SK-N-SH (cell line): ENCODE measurements around the gene MCTP1. TPM values are rescaled to one million over a fixed set of nuclear protein-coding genes. Genes with fewer than 3 reads are reported as not detected.
A peak's percentile ranks its signal among the peaks of the same experiment; 100 is the strongest.

Experiments
- CTCF ChIA-PET: fragments of 300-600, 350-600 bp; formaldehyde crosslinking; extraction: SDS; loops from one replicate; lab custom pipeline; 2021; lab: Yijun Ruan, JAX
- POLR2A ChIA-PET: fragments of 350-600 bp; sonication (Branson Sonifier 250); formaldehyde crosslinking; extraction: SDS; loops from one replicate; lab custom pipeline; 2020; ENCODE audit warnings: antibody characterized with exemption, inconsistent platforms; lab: Yijun Ruan, JAX
- DNase-seq: peaks from one replicate; pipeline ENCODE4 v3.0.0; 2012
- H2AFZ ChIP-seq: fragments of 200-600 bp; sonication (generic); 2 replicates; pipeline ENCODE4 v1.8.1; 2016; ENCODE audit warnings: antibody characterized with exemption, mild to moderate bottlenecking, low read depth
- H3F3A ChIP-seq: fragments of 200-600 bp; sonication (generic); replicated peaks from 2 replicates; pipeline ENCODE3; 2016; ENCODE audit warnings: antibody characterized with exemption, mild to moderate bottlenecking; ENCODE audit not compliant: insufficient read depth
- H3K27ac ChIP-seq, 2 experiments: fragments of 200-500 bp in 1 of 2; fragments of 200-600 bp in 1 of 2; sonication (Bioruptor generic) in 1 of 2; sonication (generic), shearing (Covaris generic) in 1 of 2; 2 replicates each; pipeline versions ENCODE4 v1.5.1 to v1.6.1; 2014 to 2016; ENCODE audit warnings: low read depth in 2 of 2, inconsistent platforms in 1 of 2, low read length in 1 of 2, mild to moderate bottlenecking in 1 of 2, mixed read lengths in 1 of 2
- H3K27me3 ChIP-seq: fragments of 200-600 bp; sonication (generic), shearing (Covaris generic); 2 replicates; pipeline ENCODE4 v1.6.1; 2016; ENCODE audit warnings: mixed run types; ENCODE audit not compliant: insufficient read depth
- H3K36me3 ChIP-seq, 2 experiments: fragments of 200-500 bp in 1 of 2; fragments of 200-600 bp in 1 of 2; sonication (Bioruptor generic) in 1 of 2; sonication (generic) in 1 of 2; replicated peaks in 1 of 2; 2 replicates each; pipeline versions ENCODE3 to v1.5.1; 2014 to 2016; ENCODE audit warnings: low read length in 1 of 2, mild to moderate bottlenecking in 1 of 2; ENCODE audit not compliant: insufficient read depth in 2 of 2, control insufficient read depth in 1 of 2
- H3K4me1 ChIP-seq, 2 experiments: fragments of 200-500 bp in 1 of 2; fragments of 200-600 bp in 1 of 2; sonication (Bioruptor generic) in 1 of 2; sonication (generic), shearing (Covaris generic) in 1 of 2; 2 replicates each; pipeline versions ENCODE4 v1.5.1 to v1.6.1; 2014 to 2016; ENCODE audit warnings: low read depth in 1 of 2, low read length in 1 of 2, mixed run types in 1 of 2; ENCODE audit not compliant: insufficient read depth in 2 of 2, control insufficient read depth in 1 of 2
- H3K4me2 ChIP-seq: fragments of 200-600 bp; sonication (generic), shearing (Covaris generic); 2 replicates; pipeline ENCODE4 v1.6.1; 2017; ENCODE audit warnings: mixed run types
- H3K4me3 ChIP-seq, 2 experiments: fragments of 200-500 bp in 1 of 2; fragments of 200-600 bp in 1 of 2; sonication (Bioruptor generic) in 1 of 2; sonication (generic), shearing (Covaris generic) in 1 of 2; 2 replicates each; pipeline versions ENCODE4 v1.5.1 to v1.8.1; 2014 to 2016; ENCODE audit warnings: low read depth in 2 of 2, inconsistent platforms in 1 of 2, low read length in 1 of 2, mild to moderate bottlenecking in 1 of 2, mixed read lengths in 1 of 2, moderate library complexity in 1 of 2
- H3K79me2 ChIP-seq: fragments of 200-600 bp; sonication (generic); 2 replicates; pipeline ENCODE4 v1.8.1; 2017; ENCODE audit warnings: mild to moderate bottlenecking; ENCODE audit not compliant: insufficient read depth
- H3K9ac ChIP-seq: fragments of 200-600 bp; sonication (generic); 2 replicates; pipeline ENCODE4 v1.6.1; 2017; ENCODE audit warnings: mixed run types
- H3K9me2 ChIP-seq: fragments of 200-600 bp; sonication (generic); 2 replicates; pipeline ENCODE4 v1.6.1; 2017; ENCODE audit warnings: mixed run types
- H3K9me3 ChIP-seq: fragments of 200-600 bp; sonication (generic); 2 replicates; pipeline ENCODE4 v1.6.1; 2017; ENCODE audit warnings: mixed run types, mild to moderate bottlenecking, moderate library complexity
- H4K20me1 ChIP-seq: fragments of 200-600 bp; sonication (generic); 2 replicates; pipeline ENCODE4 v1.6.1; 2017; ENCODE audit warnings: mild to moderate bottlenecking, mixed run types; ENCODE audit not compliant: insufficient read depth
- EP300 ChIP-seq, 2 experiments: IDR thresholded peaks; 2 replicates each; pipeline versions ENCODE4 v1.4.0 to v1.6.1; 2012; ENCODE audit warnings: borderline replicate concordance in 1 of 2, low read depth in 1 of 2, low read length in 1 of 2
- EZH2phosphoT487 ChIP-seq: fragments of 200-600 bp; sonication (generic); IDR thresholded peaks from 2 replicates; pipeline ENCODE4 v1.6.1; 2017; ENCODE audit warnings: low read depth, mixed run types, mild to moderate bottlenecking, antibody characterized with exemption, moderate library complexity, borderline replicate concordance
- FOXJ3 ChIP-seq: sonication (generic); formaldehyde crosslinking; IDR thresholded peaks from 2 replicates; pipeline ENCODE4 v1.5.1; 2020; ENCODE audit warnings: mild to moderate bottlenecking, missing genetic modification reagents
- FOXM1 ChIP-seq: IDR thresholded peaks from 2 replicates; pipeline ENCODE4 v1.4.0; 2012; ENCODE audit warnings: low read depth, mild to moderate bottlenecking
- GABPA ChIP-seq: IDR thresholded peaks from 2 replicates; pipeline ENCODE4 v1.4.0; 2012; ENCODE audit warnings: low read depth, mild to moderate bottlenecking
- JUND ChIP-seq: IDR thresholded peaks from 2 replicates; pipeline ENCODE4 v1.4.0; 2012
- RCOR1 ChIP-seq: fragments of 150-350 bp; IDR thresholded peaks from 2 replicates; pipeline ENCODE4 v1.6.1; 2017; ENCODE audit warnings: antibody characterized with exemption, low read length
- SMC3 ChIP-seq: IDR thresholded peaks from 2 replicates; pipeline ENCODE4 v1.6.1; 2012; ENCODE audit warnings: low read depth, low read length, improper control_type of control experiment
- TEAD4 ChIP-seq: IDR thresholded peaks from 2 replicates; pipeline ENCODE4 v1.4.0; 2012; ENCODE audit warnings: mild to moderate bottlenecking, borderline replicate concordance; ENCODE audit not compliant: insufficient read depth
- WGBS: methylation state at CpG from one replicate; pipeline ENCODE4 v1.1.6; 2017; ENCODE audit warnings: low lambda C conversion rate; 5-methylcytosine and 5-hydroxymethylcytosine counted together
- polyA plus RNA-seq, 3 experiments: library from polyadenylated mRNA; depleted of rRNA; stranded (reverse); fragments of >200 nt; gene quantifications; 2 replicates each; pipeline ENCODE4 v1.2.3, GENCODE V29; 2012
- TF ChIP-seq, protein P1 (sequence below): IDR thresholded peaks from 2 replicates; pipeline ENCODE4 v1.6.1; 2012; ENCODE audit warnings: mild to moderate bottlenecking, low read depth, low read length, moderate library complexity
- TF ChIP-seq, protein P2 (sequence below): IDR thresholded peaks from 2 replicates; pipeline ENCODE4 v1.4.0; 2012; ENCODE audit warnings: low read depth
- TF ChIP-seq, protein P3 (sequence below): fragments of 150-350 bp; IDR thresholded peaks from 2 replicates; pipeline ENCODE4 v1.6.1; 2016; ENCODE audit warnings: mild to moderate bottlenecking, low read depth, low read length
- TF ChIP-seq, protein P4 (sequence below): fragments of 200-600 bp; sonication (generic); IDR thresholded peaks from 2 replicates; pipeline ENCODE4 v1.6.1; 2017; ENCODE audit warnings: antibody characterized with exemption, mild to moderate bottlenecking, moderate library complexity

MCTP1 gene
- polyA plus RNA-seq, 1 of the 3 experiments (the other 2 are of a cell fraction), result 0.53 TPM

DNA sequence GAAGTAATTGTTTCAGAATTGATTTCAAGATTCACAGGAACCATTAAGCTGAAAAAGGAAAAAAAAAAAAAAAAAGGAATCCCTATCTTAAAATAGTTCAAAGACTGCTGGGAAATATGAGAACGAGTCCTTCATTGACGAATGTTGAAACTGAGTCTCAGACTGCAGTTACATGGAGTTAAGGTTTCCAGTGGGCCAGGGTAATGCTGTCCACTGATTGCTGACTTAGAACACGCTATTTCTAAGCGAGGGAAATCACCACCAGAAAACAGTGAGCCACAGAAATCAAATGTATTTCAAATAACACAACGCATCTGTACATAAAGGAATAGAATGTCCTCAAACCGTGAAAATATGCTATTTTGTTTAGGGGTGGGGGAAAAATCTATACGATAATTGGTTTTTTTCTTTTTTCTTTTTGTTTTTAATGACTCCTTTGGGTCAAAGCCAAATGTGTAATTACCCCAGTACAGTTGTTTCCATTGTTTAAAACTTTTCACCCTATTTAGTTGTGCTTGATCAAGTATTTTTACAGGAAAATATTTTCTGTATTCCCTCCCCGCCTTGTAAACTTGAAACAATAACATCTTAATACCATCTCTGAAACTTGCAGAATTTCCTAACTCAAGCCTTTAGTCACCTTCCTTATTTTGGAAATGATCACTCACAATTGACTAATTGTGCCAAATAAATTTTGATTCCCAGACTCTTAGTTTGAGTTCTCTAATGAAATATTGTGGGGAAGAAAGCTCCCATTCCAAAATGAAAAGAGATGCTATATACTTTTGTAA, 208.3 kb downstream of the MCTP1 start:
- H3K9me3 ChIP-seq, result no peaks in the 10 kb centered on the region
- WGBS, result 36% methylated on average over 8 of the region's 8 CpGs
- no peaks in the 10 kb centered on the region for H3K36me3 ChIP-seq
- H3K27me3 ChIP-seq, result no peaks in the 10 kb centered on the region
- ChIA-PET POLR2A (no interaction called here), CTCF (interaction anchor here (1.4 kb wide), 1 partner anchor 108 kb away, joined by 4 read pairs; no protein-coding TSS in a partner anchor)
- H3K4me3 ChIP-seq, result no peak overlapping the region
- H3K9me2 ChIP-seq, result no peaks in the 10 kb centered on the region
- peak overlapping the region; percentile 68; the same call in 1 of the 2 replicates for H2AFZ ChIP-seq
- H3K9ac ChIP-seq, result no peak overlapping the region
- no peak overlapping the region for H3K4me2 ChIP-seq
- no peak for DNase-seq
- no peaks in the 10 kb centered on the region for H4K20me1 ChIP-seq
- TF ChIP-seq, protein P1, sequence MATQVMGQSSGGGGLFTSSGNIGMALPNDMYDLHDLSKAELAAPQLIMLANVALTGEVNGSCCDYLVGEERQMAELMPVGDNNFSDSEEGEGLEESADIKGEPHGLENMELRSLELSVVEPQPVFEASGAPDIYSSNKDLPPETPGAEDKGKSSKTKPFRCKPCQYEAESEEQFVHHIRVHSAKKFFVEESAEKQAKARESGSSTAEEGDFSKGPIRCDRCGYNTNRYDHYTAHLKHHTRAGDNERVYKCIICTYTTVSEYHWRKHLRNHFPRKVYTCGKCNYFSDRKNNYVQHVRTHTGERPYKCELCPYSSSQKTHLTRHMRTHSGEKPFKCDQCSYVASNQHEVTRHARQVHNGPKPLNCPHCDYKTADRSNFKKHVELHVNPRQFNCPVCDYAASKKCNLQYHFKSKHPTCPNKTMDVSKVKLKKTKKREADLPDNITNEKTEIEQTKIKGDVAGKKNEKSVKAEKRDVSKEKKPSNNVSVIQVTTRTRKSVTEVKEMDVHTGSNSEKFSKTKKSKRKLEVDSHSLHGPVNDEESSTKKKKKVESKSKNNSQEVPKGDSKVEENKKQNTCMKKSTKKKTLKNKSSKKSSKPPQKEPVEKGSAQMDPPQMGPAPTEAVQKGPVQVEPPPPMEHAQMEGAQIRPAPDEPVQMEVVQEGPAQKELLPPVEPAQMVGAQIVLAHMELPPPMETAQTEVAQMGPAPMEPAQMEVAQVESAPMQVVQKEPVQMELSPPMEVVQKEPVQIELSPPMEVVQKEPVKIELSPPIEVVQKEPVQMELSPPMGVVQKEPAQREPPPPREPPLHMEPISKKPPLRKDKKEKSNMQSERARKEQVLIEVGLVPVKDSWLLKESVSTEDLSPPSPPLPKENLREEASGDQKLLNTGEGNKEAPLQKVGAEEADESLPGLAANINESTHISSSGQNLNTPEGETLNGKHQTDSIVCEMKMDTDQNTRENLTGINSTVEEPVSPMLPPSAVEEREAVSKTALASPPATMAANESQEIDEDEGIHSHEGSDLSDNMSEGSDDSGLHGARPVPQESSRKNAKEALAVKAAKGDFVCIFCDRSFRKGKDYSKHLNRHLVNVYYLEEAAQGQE, result no peak
- TF ChIP-seq GABPA (no peak), TEAD4 (no peak), EZH2phosphoT487 (no peak), FOXJ3 (CRISPR knock-in tag) (no peak), RCOR1 (no peak), FOXM1 (no peak), SMC3 (no peak), JUND (no peak), EP300 (IDR thresholded peaks at IDR 0.05; ENCODE audit: borderline replicate concordance in 1 of 2, low read depth in 1 of 2, low read length in 1 of 2) (no peak)
- TF ChIP-seq, protein P2, sequence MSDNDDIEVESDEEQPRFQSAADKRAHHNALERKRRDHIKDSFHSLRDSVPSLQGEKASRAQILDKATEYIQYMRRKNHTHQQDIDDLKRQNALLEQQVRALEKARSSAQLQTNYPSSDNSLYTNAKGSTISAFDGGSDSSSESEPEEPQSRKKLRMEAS, result no peak
- TF ChIP-seq, protein P3, sequence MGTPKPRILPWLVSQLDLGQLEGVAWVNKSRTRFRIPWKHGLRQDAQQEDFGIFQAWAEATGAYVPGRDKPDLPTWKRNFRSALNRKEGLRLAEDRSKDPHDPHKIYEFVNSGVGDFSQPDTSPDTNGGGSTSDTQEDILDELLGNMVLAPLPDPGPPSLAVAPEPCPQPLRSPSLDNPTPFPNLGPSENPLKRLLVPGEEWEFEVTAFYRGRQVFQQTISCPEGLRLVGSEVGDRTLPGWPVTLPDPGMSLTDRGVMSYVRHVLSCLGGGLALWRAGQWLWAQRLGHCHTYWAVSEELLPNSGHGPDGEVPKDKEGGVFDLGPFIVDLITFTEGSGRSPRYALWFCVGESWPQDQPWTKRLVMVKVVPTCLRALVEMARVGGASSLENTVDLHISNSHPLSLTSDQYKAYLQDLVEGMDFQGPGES, result no peak
- TF ChIP-seq, protein P4, sequence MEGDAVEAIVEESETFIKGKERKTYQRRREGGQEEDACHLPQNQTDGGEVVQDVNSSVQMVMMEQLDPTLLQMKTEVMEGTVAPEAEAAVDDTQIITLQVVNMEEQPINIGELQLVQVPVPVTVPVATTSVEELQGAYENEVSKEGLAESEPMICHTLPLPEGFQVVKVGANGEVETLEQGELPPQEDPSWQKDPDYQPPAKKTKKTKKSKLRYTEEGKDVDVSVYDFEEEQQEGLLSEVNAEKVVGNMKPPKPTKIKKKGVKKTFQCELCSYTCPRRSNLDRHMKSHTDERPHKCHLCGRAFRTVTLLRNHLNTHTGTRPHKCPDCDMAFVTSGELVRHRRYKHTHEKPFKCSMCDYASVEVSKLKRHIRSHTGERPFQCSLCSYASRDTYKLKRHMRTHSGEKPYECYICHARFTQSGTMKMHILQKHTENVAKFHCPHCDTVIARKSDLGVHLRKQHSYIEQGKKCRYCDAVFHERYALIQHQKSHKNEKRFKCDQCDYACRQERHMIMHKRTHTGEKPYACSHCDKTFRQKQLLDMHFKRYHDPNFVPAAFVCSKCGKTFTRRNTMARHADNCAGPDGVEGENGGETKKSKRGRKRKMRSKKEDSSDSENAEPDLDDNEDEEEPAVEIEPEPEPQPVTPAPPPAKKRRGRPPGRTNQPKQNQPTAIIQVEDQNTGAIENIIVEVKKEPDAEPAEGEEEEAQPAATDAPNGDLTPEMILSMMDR, result no peak
- peaks cover 3% of the 10 kb centered on the region for H3F3A ChIP-seq
- H3K27ac ChIP-seq, result no peak overlapping the region
- H3K4me1 ChIP-seq, result 0 out of 4 replicates have a peak, but pooled peaks cover 0 to 5% of the 10 kb centered on the region in 2 experiments
- no peaks in the 10 kb centered on the region for H3K79me2 ChIP-seq
